HEK293T (cell line): ENCODE results near the gene SH3RF1.

Source experiments
- CTCF ChIA-PET: fragments of 350-600 bp; formaldehyde crosslinking; extraction: SDS; loops from one replicate; lab custom pipeline; 2021; ENCODE audit warnings: antibody characterized with exemption, inconsistent platforms; lab: Yijun Ruan, JAX
- POLR2A ChIA-PET: fragments of 350-600 bp; formaldehyde crosslinking; extraction: SDS; loops from one replicate; lab custom pipeline; 2020; ENCODE audit warnings: antibody characterized with exemption, inconsistent platforms; lab: Yijun Ruan, JAX
- DNase-seq: peaks from one replicate; pipeline ENCODE4 v3.0.0; 2012; ENCODE audit warnings: mixed read lengths; ENCODE audit errors: extremely low spot score
- ARNT ChIP-seq: fragments of 450-650 bp; IDR thresholded peaks from 2 replicates; pipeline ENCODE4 v1.6.1; 2017; ENCODE audit warnings: mild to moderate bottlenecking
- BHLHE40 ChIP-seq: fragments of 450-650 bp; IDR thresholded peaks from 2 replicates; pipeline ENCODE4 v1.6.1; 2016; ENCODE audit warnings: mild to moderate bottlenecking, moderate library complexity, borderline replicate concordance
- CTBP1 ChIP-seq: fragments of 450-650 bp; IDR thresholded peaks from 2 replicates; pipeline ENCODE4 v1.6.1; 2016; ENCODE audit warnings: borderline replicate concordance
- ELF4 ChIP-seq: fragments of 450-650 bp; IDR thresholded peaks from 2 replicates; pipeline ENCODE4 v1.6.1; 2017; ENCODE audit warnings: antibody characterized with exemption
- FOXA1 ChIP-seq: fragments of 450-650 bp; IDR thresholded peaks from 2 replicates; pipeline ENCODE4 v1.6.1; 2016; ENCODE audit warnings: mild to moderate bottlenecking
- FOXK2 ChIP-seq: fragments of 450-650 bp; IDR thresholded peaks from 2 replicates; pipeline ENCODE4 v1.6.1; 2016; ENCODE audit warnings: mild to moderate bottlenecking
- FOXM1 ChIP-seq: fragments of 450-650 bp; IDR thresholded peaks from 2 replicates; pipeline ENCODE4 v1.6.1; 2017; ENCODE audit warnings: mild to moderate bottlenecking, borderline replicate concordance
- HDGF ChIP-seq: fragments of 450-650 bp; IDR thresholded peaks from 2 replicates; pipeline ENCODE4 v1.6.1; 2017; ENCODE audit warnings: antibody characterized with exemption, borderline replicate concordance
- L3MBTL2 ChIP-seq: fragments of 450-650 bp; conservative IDR thresholded peaks from 2 replicates; pipeline ENCODE4 v1.6.1; 2016; ENCODE audit warnings: mild to moderate bottlenecking
- LEF1 ChIP-seq: fragments of 450-650 bp; IDR thresholded peaks from 2 replicates; pipeline ENCODE4 v1.6.1; 2017; ENCODE audit warnings: mild to moderate bottlenecking, borderline replicate concordance
- NFRKB ChIP-seq: fragments of 450-650 bp; IDR thresholded peaks from 2 replicates; pipeline ENCODE4 v1.6.1; 2016; ENCODE audit warnings: mild to moderate bottlenecking, moderate library complexity
- PKNOX1 ChIP-seq: fragments of 450-650 bp; IDR thresholded peaks from 2 replicates; pipeline ENCODE4 v1.6.1; 2016
- SP1 ChIP-seq: fragments of 450-650 bp; IDR thresholded peaks from 2 replicates; pipeline ENCODE4 v1.6.1; 2017
- SUZ12 ChIP-seq: fragments of 450-650 bp; IDR thresholded peaks from 2 replicates; pipeline ENCODE4 v1.6.1; 2016; ENCODE audit warnings: mild to moderate bottlenecking
- TARDBP ChIP-seq: fragments of 450-650 bp; IDR thresholded peaks from 2 replicates; pipeline ENCODE4 v1.6.1; 2016
- ZNF384 ChIP-seq: fragments of 450-650 bp; IDR thresholded peaks from 2 replicates; pipeline ENCODE4 v1.6.1; 2016

The SH3RF1 gene

GRCh38 chr4:169271692-169272007 lies 894 bp upstream of the SH3RF1 start:
- DNase-seq: no peak
- TF ChIP-seq BHLHE40 (no peak), ZNF384 (no peak), SUZ12 (no peak), CTBP1 (no peak), LEF1 (no peak), FOXA1 (no peak), ARNT (no peak), L3MBTL2 (no peak), SP1 (no peak), HDGF (no peak), NFRKB (no peak), FOXM1 (no peak), PKNOX1 (no peak), TARDBP (no peak)
- POLR2A ChIA-PET: interaction anchor here (0.9 to 2.1 kb wide), 2 partner anchors 24 to 261 kb away, joined by 3 to 12 read pairs; partner anchors contain the start of gene CBR4
- CTCF ChIA-PET: no interaction called here

- TF ChIP-seq BHLHE40 (no peak), SP1 (no peak), FOXM1 (no peak), PKNOX1 (no peak), CTBP1 (no peak)
- ChIA-PET CTCF (interaction anchor here (0.6 to 1.6 kb wide), 6 partner anchors 9 to 565 kb away, joined by 3 to 5 read pairs (median 3); no protein-coding TSS in a partner anchor), POLR2A (interaction anchor here (0.6 to 3.6 kb wide), 15 partner anchors 9 to 535 kb away, joined by 3 to 20 read pairs (median 3); partner anchors contain the start of gene CBR4)
- peak; percentile 57 for DNase-seq
Measured at GRCh38 chr4:169269916-169270809, 593 bp downstream of the SH3RF1 start.

- peak; percentile 17 for DNase-seq
- TF ChIP-seq FOXM1: no peak
- TF ChIP-seq FOXK2: no peak
- no peak for TF ChIP-seq ZNF384
- TF ChIP-seq PKNOX1: peak; percentile 63
- no peak for TF ChIP-seq FOXA1
- POLR2A ChIA-PET: interaction anchor here (0.6 to 3.6 kb wide), 12 partner anchors 8 to 259 kb away, joined by 3 to 20 read pairs (median 4); partner anchors contain the start of gene CBR4
- CTCF ChIA-PET: interaction anchor here (0.6 to 1.6 kb wide), 8 partner anchors 8 to 564 kb away, joined by 3 to 5 read pairs (median 3); no protein-coding TSS in a partner anchor
Measured at GRCh38 chr4:169268951-169269760, 1.6 kb downstream of the SH3RF1 start.

GRCh38 chr4:169267070-169267469 lies 3.7 kb downstream of the SH3RF1 start:
- CTCF ChIA-PET: no interaction called here
- POLR2A ChIA-PET: interaction anchor here (3.6 kb wide), 1 partner anchor 257 kb away, joined by 20 read pairs; the partner anchor contains the start of gene CBR4
- no peak for TF ChIP-seq ARNT
- DNase-seq: no peak

- DNase-seq: no peak
- ChIA-PET POLR2A (no interaction called here), CTCF (no interaction called here)
- TF ChIP-seq FOXA1 (no peak), BHLHE40 (no peak), L3MBTL2 (no peak), FOXK2 (no peak), ZNF384 (no peak), TARDBP (no peak), SP1 (no peak), ARNT (no peak), NFRKB (no peak), LEF1 (no peak), ELF4 (no peak), FOXM1 (no peak), HDGF (no peak), CTBP1 (no peak), SUZ12 (no peak), PKNOX1 (no peak)
Measured at GRCh38 chr4:169266661-169267060, 4.1 kb downstream of the SH3RF1 start.
